HG03575 (cell line): Measurements from ENCODE around the gene TCF4.
A peak's percentile ranks its signal among the peaks of the same experiment; 100 is the strongest.

Experiments used
- ATAC-seq: cut with Tn5 transposase; IDR thresholded peaks from one replicate; pipeline ENCODE4 v1.9.1; 2021; ENCODE audit not compliant: unreplicated experiment, insufficient number of reproducible peaks, low FRiP score; ENCODE audit errors: extremely low read depth

The TCF4 gene

GRCh38 chr18:55515214-55515613, 72.8 kb downstream of the TCF4 start:
- no peak for ATAC-seq

DNA sequence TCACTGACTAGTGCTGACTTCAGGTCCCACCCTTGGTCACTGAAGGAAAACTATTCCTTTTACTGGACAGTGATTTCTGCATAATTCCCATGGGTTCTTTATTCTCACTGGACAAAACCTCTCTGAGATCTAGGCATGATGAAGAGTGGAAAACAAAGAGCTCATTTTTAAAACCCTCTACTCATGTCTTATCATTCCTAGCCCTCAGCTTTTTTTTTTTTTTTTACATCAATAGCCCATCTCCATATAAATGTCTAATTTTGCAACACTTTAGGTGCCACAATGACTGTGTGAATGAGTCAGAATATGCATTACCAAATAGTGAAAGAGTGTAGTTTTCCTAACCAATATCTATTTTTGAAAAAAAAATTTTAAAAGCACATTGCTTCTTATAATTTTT, 74.8 kb downstream of the TCF4 start:
- no peak for ATAC-seq

DNA sequence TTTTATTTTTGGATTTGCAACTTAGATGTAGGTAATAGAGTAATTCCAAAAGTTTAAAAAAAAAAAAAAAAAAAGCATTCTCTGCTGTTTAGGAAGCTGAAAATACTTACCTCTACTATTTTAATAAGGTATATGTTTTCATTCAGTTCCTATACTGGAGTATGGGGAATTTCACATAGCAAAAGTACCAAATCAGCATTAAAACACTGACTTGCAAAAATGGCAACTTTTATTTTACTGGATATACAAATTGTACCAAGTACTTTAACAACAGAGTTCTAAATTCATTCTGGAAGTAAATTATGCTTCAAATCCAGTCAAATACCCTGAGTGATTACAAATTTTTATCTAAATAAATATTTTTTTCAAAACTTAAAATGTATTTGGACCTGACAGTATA, 76.7 kb downstream of the TCF4 start:
- no peak for ATAC-seq

DNA sequence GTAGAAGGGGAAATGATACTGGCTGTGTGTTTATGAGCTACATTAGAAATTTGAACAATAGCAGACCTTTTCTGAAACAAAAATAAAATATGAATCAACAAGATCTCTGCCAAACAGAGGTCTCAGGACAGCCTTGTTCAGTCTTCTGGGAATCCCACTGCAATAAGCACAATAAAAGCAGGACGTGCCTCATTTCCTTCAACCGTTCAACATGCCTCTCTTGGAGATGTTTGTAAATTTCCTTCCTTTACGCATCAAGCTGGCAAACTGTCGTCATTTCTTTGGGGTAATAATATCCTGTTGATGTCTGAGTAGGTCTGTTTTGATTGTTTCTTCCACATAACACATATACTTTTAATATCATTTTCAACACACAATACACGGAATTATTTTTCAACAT, 77.2 kb downstream of the TCF4 start:
- ATAC-seq = no peak

GRCh38 chr18:55509631-55510324, 78.2 kb downstream of the TCF4 start:
- ATAC-seq = peak; percentile 54

GRCh38 chr18:55508651-55509050, 79.3 kb downstream of the TCF4 start:
- ATAC-seq = no peak

DNA sequence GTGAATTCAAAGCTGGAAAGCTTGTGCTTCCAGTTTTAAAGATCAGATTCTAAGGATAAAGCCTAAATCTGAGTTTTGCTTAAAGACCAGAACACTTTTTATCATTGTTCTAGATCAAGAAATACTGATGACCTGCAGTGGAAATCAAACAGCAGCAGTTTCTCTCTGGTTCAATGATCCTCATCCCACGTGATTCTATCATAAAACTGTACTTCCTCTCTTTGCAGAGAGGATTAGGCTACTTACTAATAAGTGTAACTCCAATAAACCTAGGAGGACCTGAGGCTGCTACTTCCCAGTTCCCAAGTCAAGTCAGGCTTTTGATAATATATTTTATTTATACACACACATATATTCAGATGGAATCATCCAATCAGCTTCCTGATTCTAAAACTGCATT, 81.9 kb downstream of the TCF4 start:
- ATAC-seq = no peak

- no peak for ATAC-seq
Measured at GRCh38 chr18:55504808-55505207, 83.2 kb downstream of the TCF4 start.

- no peak for ATAC-seq
Measured at GRCh38 chr18:55503167-55503820, 84.7 kb downstream of the TCF4 start.

DNA sequence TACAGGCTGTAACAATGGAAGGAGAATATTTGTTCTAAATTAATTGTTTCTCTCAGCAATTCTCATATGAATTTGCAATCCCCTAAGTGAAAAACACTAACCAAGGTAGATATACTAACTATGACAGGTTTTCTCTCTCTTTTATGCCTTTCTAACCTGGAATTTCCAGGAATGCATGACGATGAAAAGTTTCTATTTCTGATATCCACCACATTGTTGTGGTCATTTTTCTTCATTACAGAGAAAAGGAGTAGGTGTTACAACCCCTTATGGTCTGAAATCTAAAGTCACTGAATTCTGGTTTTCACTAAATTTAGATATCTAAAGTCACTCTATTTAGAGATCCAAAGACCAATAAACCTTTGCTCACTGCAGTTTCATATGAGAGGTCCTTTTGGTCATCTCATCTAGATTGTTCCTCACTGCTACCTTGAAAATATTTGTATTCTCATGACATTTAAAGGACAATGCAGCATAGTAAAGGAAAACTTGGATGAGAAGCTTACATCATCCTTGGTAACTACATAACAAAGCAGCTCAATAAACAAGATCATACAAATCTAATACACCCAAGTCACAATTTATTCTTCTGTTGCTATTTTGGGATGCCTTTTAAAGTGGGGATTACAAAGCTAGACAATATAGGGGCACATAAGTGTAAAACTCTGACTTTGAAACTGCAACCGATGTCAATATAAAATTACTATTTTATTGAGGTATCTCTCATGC, 85.8 kb downstream of the TCF4 start:
- no peak for ATAC-seq

DNA sequence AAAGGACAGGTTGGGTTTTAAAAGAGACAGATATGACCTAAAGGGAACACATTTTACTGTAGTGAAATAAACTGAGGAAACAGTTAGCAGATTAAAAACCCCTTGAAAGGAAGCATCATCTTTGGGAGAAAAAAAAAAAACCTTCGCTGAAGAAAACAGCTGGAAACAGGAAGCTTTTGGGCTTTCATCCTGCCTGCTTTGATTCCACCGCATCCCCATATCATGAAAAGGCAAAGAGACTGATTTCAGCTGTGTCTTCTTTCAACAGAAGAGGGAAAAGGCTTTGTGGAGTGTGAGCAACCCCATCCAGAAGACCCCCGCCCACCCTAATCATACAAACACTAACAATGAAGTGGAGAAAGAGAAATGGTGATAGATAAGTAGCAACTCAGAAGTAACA, 86.4 kb downstream of the TCF4 start:
- no peak for ATAC-seq

GRCh38 chr18:55500316-55501086, 87.5 kb downstream of the TCF4 start:
- no peak for ATAC-seq

- ATAC-seq = no peak
Measured at GRCh38 chr18:55499526-55499925, 88.5 kb downstream of the TCF4 start.

DNA sequence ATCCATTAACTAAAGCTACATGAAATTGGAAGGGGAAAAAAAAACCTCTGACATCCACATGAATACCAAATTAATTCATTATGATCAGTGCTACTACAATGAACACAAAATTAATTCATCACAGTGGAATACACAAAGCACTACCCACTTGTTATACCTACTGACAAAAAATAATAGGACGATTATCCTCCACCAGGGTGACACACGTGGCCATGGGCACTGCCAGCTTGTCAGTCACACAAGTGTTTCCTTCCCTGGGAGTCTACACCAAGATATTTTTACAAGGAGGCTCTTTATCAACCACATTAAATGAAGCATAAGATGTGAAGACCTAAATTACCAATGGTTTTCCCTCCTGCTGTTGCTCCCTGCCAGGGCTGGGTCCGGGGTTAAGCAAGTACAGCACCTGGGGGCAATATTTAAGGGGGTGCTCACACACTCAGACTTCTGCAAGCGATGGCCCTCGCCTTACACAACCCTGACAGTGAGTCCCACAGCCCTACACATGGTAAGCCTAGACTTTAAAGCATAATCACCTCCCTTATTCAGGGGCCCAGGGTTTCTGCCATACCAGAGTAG, 90.1 kb downstream of the TCF4 start:
- ATAC-seq = no peak

DNA sequence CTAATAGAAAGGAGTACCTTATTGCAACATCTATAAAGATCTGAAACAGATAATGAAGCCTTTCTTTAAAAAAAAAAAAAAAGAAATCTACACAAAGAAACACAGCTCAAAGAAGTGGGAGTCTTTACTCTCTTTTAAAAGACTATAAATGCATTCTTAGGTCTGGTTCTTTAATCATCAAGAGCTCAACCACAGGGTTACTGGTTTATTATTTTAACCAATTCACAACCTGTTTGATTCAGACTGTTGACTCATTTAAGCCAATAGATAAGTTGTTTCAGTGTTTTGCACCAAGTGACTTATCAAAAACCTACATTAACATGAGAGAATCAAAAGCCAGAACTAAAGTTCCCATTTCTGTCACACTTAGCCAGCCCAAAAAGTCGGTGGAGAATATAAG, 93.1 kb downstream of the TCF4 start:
- no peak for ATAC-seq

- ATAC-seq = no peak
Measured at GRCh38 chr18:55494441-55494840, 93.6 kb downstream of the TCF4 start.

- no peak for ATAC-seq
Measured at GRCh38 chr18:55491616-55492015, 96.4 kb downstream of the TCF4 start.

GRCh38 chr18:55489034-55489986, 98.7 kb downstream of the TCF4 start:
- ATAC-seq = peak; percentile 54
